Measurements from ENCODE around the gene GRID1.

- no peak for TF ChIP-seq CTCF (IDR thresholded peaks at IDR 0.05)
- no peak for TF ChIP-seq POLR2A (IDR thresholded peaks at IDR 0.05)
Measured at GRCh38 chr10:86130041-86130440, 236.6 kb downstream of the GRID1 start.

All from thyroid gland (tissue), 4 donors.